Caco-2 (cell line): ENCODE data around the gene CATSPERD. TPM values are rescaled to one million over a fixed set of nuclear protein-coding genes. Genes with fewer than 3 reads are reported as not detected.

Experiments used
- BruUV-seq: library from RNA; stranded (reverse); fragments of 400-500 nt; replicated peaks from 2 replicates; lab custom pipeline; 2021; lab: Mats Ljungman, UMichigan
- CTCF ChIA-PET: fragments of 300-600 bp; sonication (Branson Sonifier 250); formaldehyde crosslinking; loops from one replicate; lab custom pipeline; 2022; ENCODE audit warnings: antibody characterized with exemption; lab: Charles Lee
- POLR2A ChIA-PET: fragments of 300-600 bp; sonication (Branson Sonifier 250); formaldehyde crosslinking; loops from one replicate; lab custom pipeline; 2022; ENCODE audit warnings: antibody characterized with exemption; lab: Charles Lee
- DNase-seq, 2 experiments: peaks; one replicate each; pipeline versions ENCODE4 v3.0.0 to v3.0.0-alpha.2; 2020 to 2022
- H3K27me3 ChIP-seq: replicated peaks from 2 replicates; pipeline ENCODE4 v1.6.0; 2011; ENCODE audit warnings: low read length; ENCODE audit not compliant: control insufficient read depth, insufficient read depth
- H3K36me3 ChIP-seq: 2 replicates; pipeline ENCODE4 v1.5.1; 2011; ENCODE audit warnings: low read length; ENCODE audit not compliant: control insufficient read depth, insufficient read depth
- H3K4me1 ChIP-seq: fragments of 250-450 bp; sonication (Bioruptor Pico); 2 replicates; pipeline ENCODE4 v1.5.1; 2020; ENCODE audit warnings: mild to moderate bottlenecking
- H3K4me3 ChIP-seq: 2 replicates; pipeline ENCODE4 v1.5.1; 2011; ENCODE audit warnings: low read depth, mild to moderate bottlenecking, control low read depth, low read length
- H3K9me3 ChIP-seq: fragments of 250-450 bp; sonication (Bioruptor Pico); 2 replicates; pipeline ENCODE4 v1.5.1; 2020; ENCODE audit warnings: mild to moderate bottlenecking, moderate library complexity
- H3K27ac Mint-ChIP-seq: one replicate; pipeline ENCODE4 v1.8.0; 2022; ENCODE audit warnings: mixed read lengths; ENCODE audit not compliant: unreplicated experiment
- H3K27me3 Mint-ChIP-seq: one replicate; pipeline ENCODE4 v1.8.0; 2022; ENCODE audit warnings: mixed read lengths; ENCODE audit not compliant: insufficient read depth, unreplicated experiment
- H3K36me3 Mint-ChIP-seq: one replicate; pipeline ENCODE4 v1.8.0; 2022; ENCODE audit warnings: mild to moderate bottlenecking, mixed read lengths; ENCODE audit not compliant: insufficient read depth, unreplicated experiment
- H3K4me1 Mint-ChIP-seq: one replicate; pipeline ENCODE4 v1.8.0; 2022; ENCODE audit warnings: low read depth, mixed read lengths; ENCODE audit not compliant: unreplicated experiment
- H3K4me3 Mint-ChIP-seq: one replicate; pipeline ENCODE4 v1.8.0; 2022; ENCODE audit warnings: mild to moderate bottlenecking, moderate library complexity, mixed read lengths; ENCODE audit not compliant: unreplicated experiment
- H3K9me3 Mint-ChIP-seq: one replicate; pipeline ENCODE4 v1.8.0; 2022; ENCODE audit warnings: mixed read lengths; ENCODE audit not compliant: unreplicated experiment
- intact Hi-C: fragments of 100-400 bp; cut with micrococcal nuclease; formaldehyde crosslinking; loops from one replicate; pipeline ENCODE4 v1.10.0; 2022; ENCODE audit not compliant: unreplicated experiment
- total RNA-seq: library from RNA; stranded (reverse); gene quantifications from 2 replicates; pipeline ENCODE4 v1.2.3, GENCODE V29; 2022
- TF ChIP-seq, protein P1 (sequence below), 2 experiments: fragments of 200-600 bp in 1 of 2; IDR thresholded peaks; 1 replicate in 1 of 2; 2 replicates in 1 of 2; pipeline versions ENCODE4 v1.5.1 to v1.8.0; 2011 to 2022; ENCODE audit warnings: antibody characterized with exemption in 1 of 2, control low read depth in 1 of 2, inconsistent platforms in 1 of 2, low read depth in 1 of 2, low read length in 1 of 2, mild to moderate bottlenecking in 1 of 2, moderate library complexity in 1 of 2; ENCODE audit not compliant: insufficient read depth in 1 of 2, severe bottlenecking in 1 of 2, unreplicated experiment in 1 of 2

Gene CATSPERD
- total RNA-seq, 1 experiment from 2014 or later = not detected

DNA sequence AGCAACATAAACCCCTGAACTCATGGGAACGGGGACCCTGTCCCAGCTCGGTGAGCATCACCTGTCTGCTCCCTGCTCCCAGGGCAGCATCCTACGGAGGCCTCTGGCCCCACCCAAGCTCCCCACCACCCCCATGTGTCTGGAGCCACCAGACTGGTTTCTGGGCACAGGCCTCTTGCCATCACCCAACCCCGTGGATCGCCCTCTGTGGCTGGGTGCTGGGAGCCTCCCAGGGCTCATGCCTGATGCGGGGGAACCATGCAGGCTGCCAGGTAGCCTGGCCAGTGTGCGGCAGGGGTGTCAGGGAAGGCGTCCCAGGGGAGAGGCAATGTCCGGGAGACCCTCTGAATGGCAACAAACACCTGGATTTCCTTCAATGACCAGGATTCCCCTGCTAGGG lies 42.9 kb upstream of the CATSPERD start:
- intact Hi-C loops = no loop called here
- Mint-ChIP-seq H3K27ac (no peak overlapping the region), H3K4me1 (peaks cover 15% of the 10 kb centered on the region), H3K9me3 (no peaks in the 10 kb centered on the region), H3K4me3 (no peak overlapping the region), H3K36me3 (peaks cover 70% of the 10 kb centered on the region), H3K27me3 (no peaks in the 10 kb centered on the region)
- no peak for DNase-seq
- H3K36me3 ChIP-seq = no peaks in the 10 kb centered on the region
- H3K4me1 ChIP-seq = no peaks in the 10 kb centered on the region; the same call in 1 of the 2 replicates
- no TSS peak for BruUV-seq
- H3K27me3 ChIP-seq = no peaks in the 10 kb centered on the region
- ChIA-PET CTCF (no interaction called here), POLR2A (no interaction called here)
- TF ChIP-seq, protein P1, sequence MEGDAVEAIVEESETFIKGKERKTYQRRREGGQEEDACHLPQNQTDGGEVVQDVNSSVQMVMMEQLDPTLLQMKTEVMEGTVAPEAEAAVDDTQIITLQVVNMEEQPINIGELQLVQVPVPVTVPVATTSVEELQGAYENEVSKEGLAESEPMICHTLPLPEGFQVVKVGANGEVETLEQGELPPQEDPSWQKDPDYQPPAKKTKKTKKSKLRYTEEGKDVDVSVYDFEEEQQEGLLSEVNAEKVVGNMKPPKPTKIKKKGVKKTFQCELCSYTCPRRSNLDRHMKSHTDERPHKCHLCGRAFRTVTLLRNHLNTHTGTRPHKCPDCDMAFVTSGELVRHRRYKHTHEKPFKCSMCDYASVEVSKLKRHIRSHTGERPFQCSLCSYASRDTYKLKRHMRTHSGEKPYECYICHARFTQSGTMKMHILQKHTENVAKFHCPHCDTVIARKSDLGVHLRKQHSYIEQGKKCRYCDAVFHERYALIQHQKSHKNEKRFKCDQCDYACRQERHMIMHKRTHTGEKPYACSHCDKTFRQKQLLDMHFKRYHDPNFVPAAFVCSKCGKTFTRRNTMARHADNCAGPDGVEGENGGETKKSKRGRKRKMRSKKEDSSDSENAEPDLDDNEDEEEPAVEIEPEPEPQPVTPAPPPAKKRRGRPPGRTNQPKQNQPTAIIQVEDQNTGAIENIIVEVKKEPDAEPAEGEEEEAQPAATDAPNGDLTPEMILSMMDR (IDR thresholded peaks at IDR 0.05; ENCODE audit: insufficient read depth in 1 of 2, low read depth in 1 of 2, low read length in 1 of 2, severe bottlenecking in 1 of 2, unreplicated experiment in 1 of 2) = no peak
- H3K9me3 ChIP-seq = no peaks in the 10 kb centered on the region
- no peak overlapping the region for H3K4me3 ChIP-seq

DNA sequence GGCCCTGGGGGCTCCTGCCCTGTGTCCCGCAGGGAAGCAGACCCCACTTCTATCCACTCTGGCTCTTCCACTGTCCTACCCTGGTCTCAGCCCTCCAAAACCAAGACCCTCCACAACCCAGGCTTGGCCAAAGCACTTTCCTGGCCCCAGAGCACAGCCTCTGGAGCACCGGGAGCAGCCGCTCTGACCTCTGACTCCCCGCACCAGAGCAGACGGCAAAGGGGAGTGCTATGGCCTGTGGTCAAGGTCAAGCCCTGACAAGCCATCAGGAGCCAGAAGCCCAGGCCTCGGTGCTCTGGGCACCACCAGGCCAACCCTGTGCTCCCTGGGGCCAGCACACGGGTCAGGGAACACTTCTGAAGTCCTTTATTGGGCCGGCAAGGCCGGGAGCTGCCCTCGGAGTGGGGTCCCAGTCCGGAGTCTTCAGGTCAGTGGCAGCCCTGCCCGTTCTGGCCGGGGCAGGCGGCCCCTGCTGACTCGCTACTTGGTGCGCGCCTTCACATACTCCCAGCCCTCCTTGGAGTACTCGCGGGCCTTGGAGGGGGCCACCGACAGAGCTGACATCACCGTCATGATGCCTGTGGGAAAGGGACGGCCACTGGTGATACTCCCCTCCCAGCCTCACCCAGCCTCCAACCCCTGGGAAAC lies 42.2 kb upstream of the CATSPERD start:
- ChIA-PET CTCF (no interaction called here), POLR2A (no interaction called here)
- intact Hi-C loops = no loop called here
- Histone ChIP-seq H3K9me3 (no peaks in the 10 kb centered on the region), H3K4me3 (no peak overlapping the region), H3K27me3 (no peaks in the 10 kb centered on the region), H3K4me1 (no peaks in the 10 kb centered on the region; the same call in 1 of the 2 replicates), H3K36me3 (no peaks in the 10 kb centered on the region)
- H3K9me3 Mint-ChIP-seq = no peaks in the 10 kb centered on the region
- no peak overlapping the region for H3K4me3 Mint-ChIP-seq
- H3K27ac Mint-ChIP-seq = no peak overlapping the region
- BruUV-seq = no TSS peak
- H3K36me3 Mint-ChIP-seq = peaks cover 64% of the 10 kb centered on the region
- TF ChIP-seq, protein P1 (IDR thresholded peaks at IDR 0.05; ENCODE audit: insufficient read depth in 1 of 2, low read depth in 1 of 2, low read length in 1 of 2, severe bottlenecking in 1 of 2, unreplicated experiment in 1 of 2) = no peak
- DNase-seq = no peak
- no peaks in the 10 kb centered on the region for H3K27me3 Mint-ChIP-seq
- peaks cover 15% of the 10 kb centered on the region for H3K4me1 Mint-ChIP-seq

GRCh38 chr19:5679289-5680083 lies 41.0 kb upstream of the CATSPERD start:
- Histone ChIP-seq H3K4me1 (no peaks in the 10 kb centered on the region; the same call in 1 of the 2 replicates), H3K9me3 (no peaks in the 10 kb centered on the region), H3K27me3 (no peaks in the 10 kb centered on the region), H3K36me3 (no peaks in the 10 kb centered on the region), H3K4me3 (peak overlapping the region; percentile 91)
- H3K27me3 Mint-ChIP-seq = no peaks in the 10 kb centered on the region
- no TSS peak for BruUV-seq
- H3K9me3 Mint-ChIP-seq = no peaks in the 10 kb centered on the region
- no peak for DNase-seq
- POLR2A ChIA-PET = no interaction called here
- H3K27ac Mint-ChIP-seq = peak overlapping the region; percentile 96
- peaks cover 15% of the 10 kb centered on the region for H3K4me1 Mint-ChIP-seq
- peaks cover 54% of the 10 kb centered on the region for H3K36me3 Mint-ChIP-seq
- CTCF ChIA-PET = no interaction called here
- TF ChIP-seq, protein P1 (IDR thresholded peaks at IDR 0.05; ENCODE audit: insufficient read depth in 1 of 2, low read depth in 1 of 2, low read length in 1 of 2, severe bottlenecking in 1 of 2, unreplicated experiment in 1 of 2) = no peak
- H3K4me3 Mint-ChIP-seq = peak overlapping the region; percentile 79
- intact Hi-C loops = loop anchor here (1.0 kb wide), 1 partner anchor 111 kb away; no protein-coding TSS in a partner anchor
